Endothelial cell of umbilical vein (primary cell): Measurements from ENCODE around the gene KRT37.

ENCODE experiments used
- MYC ChIP-seq: IDR thresholded peaks from one replicate; pipeline ENCODE4 v1.6.1; 2011; ENCODE audit warnings: mild to moderate bottlenecking, low read depth, low read length
- POLR2A ChIP-seq: IDR thresholded peaks from 2 replicates; pipeline ENCODE4 v1.6.1; 2012; ENCODE audit warnings: low read depth, mild to moderate bottlenecking, control low read depth, low read length
- POLR2AphosphoS5 ChIP-seq: IDR thresholded peaks from 2 replicates; pipeline ENCODE4 v1.6.1; 2012; ENCODE audit warnings: low read depth, mild to moderate bottlenecking, control low read depth, low read length, moderate library complexity; ENCODE audit not compliant: insufficient read depth
- TF ChIP-seq, protein P1 (sequence below), 2 donors: IDR thresholded peaks; 1 replicate in 1 of 2; 2 replicates in 1 of 2; pipeline ENCODE4 v1.5.1; 2011; ENCODE audit warnings: low read length in 2 of 2, mild to moderate bottlenecking in 2 of 2, moderate library complexity in 2 of 2, control low read depth in 1 of 2, inconsistent platforms in 1 of 2, low read depth in 1 of 2; ENCODE audit not compliant: insufficient read depth in 1 of 2; ENCODE audit errors: extremely low read depth in 1 of 2
- TF ChIP-seq, protein P2 (sequence below): IDR thresholded peaks from 2 replicates; pipeline ENCODE4 v1.6.1; 2011; ENCODE audit not compliant: insufficient read depth, insufficient read length

DNA sequence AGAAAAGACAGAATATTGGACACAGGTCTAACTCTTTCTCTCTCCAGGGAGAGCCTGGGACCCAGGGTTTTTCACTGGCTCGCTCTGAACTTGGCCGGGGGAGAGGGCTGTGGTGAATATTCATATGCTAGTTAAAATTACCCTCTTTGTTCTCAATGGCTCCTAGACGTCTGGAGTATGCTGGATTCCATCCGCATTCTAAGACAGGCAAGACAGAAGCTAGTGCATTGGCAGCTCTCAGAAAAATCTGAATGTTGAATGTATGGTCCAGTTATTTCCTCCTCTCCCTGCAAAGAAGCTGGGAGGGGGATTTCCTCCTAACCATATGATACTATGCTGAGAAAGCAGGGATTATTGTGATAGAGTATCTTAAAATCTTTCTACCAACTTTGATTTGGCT lies 36.7 kb downstream of the KRT37 start:
- TF ChIP-seq POLR2AphosphoS5 (no peak), POLR2A (no peak), MYC (no peak)
- TF ChIP-seq, protein P1, sequence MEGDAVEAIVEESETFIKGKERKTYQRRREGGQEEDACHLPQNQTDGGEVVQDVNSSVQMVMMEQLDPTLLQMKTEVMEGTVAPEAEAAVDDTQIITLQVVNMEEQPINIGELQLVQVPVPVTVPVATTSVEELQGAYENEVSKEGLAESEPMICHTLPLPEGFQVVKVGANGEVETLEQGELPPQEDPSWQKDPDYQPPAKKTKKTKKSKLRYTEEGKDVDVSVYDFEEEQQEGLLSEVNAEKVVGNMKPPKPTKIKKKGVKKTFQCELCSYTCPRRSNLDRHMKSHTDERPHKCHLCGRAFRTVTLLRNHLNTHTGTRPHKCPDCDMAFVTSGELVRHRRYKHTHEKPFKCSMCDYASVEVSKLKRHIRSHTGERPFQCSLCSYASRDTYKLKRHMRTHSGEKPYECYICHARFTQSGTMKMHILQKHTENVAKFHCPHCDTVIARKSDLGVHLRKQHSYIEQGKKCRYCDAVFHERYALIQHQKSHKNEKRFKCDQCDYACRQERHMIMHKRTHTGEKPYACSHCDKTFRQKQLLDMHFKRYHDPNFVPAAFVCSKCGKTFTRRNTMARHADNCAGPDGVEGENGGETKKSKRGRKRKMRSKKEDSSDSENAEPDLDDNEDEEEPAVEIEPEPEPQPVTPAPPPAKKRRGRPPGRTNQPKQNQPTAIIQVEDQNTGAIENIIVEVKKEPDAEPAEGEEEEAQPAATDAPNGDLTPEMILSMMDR (IDR thresholded peaks at IDR 0.05; ENCODE audit: extremely low read depth in 1 of 2, insufficient read depth in 1 of 2, low read depth in 1 of 2, low read length in 2 of 2), result no peak
- TF ChIP-seq, protein P2, sequence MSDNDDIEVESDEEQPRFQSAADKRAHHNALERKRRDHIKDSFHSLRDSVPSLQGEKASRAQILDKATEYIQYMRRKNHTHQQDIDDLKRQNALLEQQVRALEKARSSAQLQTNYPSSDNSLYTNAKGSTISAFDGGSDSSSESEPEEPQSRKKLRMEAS, result no peak
